GM21576 (cell line): ENCODE measurements around the gene LSM7.

Experiments used
- ATAC-seq: cut with Tn5 transposase; IDR thresholded peaks from one replicate; pipeline ENCODE4 v1.9.1; 2021; ENCODE audit warnings: mild to moderate bottlenecking, moderate library complexity; ENCODE audit not compliant: unreplicated experiment

The LSM7 gene

DNA sequence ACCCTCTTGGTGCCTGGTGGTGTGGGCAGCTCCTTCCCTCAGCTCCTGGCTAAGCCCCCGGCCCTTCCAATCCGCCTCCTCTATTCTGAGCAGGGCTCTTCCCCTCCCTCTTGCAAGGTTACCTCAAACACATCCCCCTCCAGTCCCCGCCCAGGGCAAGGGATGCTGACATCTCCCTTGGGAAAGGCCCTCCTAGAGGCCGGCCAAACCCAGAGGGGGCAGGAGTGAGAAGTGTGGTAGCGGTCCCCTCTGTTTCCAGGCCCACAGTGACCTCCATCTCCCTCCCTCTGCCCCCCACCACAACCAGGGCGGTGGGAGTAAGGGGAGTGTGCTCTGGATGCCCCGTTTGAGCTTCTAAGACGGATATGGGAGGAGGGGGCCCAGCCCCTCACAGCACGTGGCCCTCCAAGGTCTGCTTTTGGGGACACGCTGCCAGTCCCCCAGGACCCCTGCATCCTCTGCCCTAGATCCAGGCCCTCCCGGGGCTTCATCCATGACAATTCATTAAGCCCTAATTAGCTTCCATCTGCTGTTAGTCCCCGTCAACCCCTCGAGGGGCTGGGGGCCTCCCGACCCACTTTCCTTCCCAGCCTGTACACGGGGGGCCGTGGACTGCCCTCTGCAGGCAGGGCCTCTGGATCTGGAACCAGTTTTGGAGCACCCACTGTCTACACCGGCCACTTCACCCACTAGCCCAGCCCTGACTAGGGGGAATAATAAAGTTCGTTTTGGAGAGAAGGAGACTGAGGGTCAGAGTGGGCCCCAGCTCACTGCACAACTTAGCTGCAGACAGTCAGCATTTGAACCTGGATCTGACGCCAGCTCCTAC lies 22.7 kb downstream of the LSM7 start:
- no peak for ATAC-seq

DNA sequence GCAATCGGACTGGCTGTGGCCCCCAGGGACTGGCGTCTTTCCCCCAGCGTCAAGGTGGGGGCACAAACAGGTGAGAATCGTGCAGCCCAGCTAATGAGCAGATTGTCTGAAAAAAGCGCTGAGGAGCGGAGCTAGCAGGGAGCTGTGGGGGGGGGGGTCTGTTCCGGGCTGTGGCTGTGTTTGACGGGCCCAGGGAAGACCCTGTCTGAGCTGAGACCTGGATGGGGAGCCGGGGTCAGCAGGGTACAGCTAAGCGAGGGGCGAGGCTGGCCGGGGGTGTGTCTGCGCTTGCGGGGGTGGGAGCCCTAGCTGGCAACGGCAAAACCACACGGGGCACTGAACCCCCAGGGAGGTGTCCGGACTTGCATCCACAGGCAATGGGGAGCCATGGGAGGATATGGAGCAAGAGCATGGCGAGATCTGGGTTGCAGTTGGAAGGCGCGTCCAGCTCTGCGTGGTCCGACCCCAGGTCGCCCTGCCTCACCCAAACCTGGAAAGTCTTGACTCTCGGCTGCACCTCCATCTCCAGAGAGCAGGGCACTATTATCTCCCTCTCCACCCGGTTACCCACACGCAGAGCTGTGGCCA lies 25.1 kb downstream of the LSM7 start:
- ATAC-seq = no peak

DNA sequence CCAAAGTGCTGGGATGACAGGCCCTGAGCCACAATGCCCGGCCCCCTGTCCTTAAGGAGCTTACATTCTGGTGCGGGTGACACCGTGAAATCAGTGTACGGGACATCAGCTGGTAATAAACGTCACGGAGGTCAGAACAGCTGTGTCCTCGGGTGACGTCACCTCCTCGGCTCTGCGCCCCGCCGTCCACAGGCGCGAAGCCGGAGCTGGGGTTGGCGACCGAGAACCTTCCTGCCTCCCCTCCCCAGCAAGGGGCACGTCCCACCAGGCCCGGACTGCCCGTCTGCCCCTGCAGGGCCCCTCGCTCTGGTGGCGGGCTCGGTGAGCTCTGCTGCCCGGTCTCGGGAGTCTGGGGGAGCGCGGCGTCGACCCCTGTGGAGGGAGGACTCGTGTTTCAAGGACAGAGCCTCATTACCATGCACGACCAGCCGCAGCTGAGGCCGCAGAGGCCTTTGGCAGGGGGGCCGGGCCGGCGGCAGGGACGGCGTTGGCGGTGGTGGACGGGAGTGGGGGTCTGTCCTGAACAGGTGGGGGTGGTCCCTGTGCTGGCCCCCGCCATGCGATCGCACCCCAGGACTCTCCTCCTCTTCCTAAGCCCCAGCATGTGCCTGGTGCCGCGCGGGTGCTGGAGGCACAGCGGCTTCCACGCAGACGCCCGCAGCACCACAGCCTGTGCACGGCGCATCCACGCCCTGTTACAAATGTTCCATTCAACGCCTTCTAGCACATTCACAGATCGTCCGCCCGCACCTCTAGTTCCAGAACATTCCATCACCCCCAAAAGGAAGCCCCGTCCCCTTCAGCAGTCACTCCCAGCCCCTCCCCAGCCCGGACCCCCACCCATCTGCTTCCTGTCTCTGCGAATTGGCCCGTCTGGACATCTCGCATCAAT lies 25.8 kb downstream of the LSM7 start:
- no peak for ATAC-seq

DNA sequence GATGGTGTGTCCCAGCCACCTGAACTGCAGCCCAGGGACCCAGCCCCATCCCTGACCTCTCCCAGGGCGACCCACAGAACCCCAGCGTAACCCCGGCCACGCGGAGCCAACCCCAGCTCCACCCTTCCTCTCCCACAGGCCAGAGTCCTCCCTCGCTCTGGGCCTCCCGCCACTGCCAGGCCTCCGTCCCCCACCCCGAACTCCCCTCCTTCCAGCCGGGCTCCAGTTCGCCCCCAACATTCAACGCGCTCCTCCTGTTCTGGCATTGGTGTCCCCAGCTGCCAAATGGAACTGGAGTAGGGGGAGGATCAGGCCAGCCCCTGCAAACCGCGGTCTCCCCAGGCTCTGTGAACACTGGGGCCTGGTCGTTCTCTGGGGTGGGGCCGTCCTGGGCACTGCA lies 27.9 kb downstream of the LSM7 start:
- ATAC-seq = no peak

DNA sequence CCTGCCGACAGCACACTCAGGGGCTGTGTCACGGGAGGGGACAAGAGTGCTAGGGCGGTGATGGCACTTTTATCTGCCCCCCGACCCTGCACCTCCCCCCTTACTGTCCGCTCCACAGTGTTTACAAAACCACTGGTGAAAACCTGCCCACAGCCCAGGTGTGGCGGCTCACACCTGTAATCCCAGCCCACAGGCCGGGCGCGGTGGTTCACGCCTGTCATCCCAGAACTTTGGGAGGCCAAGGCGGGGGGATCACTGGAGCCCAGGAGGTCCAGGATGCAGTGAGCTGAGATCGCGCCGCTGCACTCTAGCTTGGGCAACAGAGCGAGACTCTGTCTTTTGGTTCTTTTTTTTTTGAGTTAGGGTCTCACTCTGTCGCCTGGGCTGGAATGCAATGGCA lies 32.2 kb downstream of the LSM7 start:
- ATAC-seq = no peak

DNA sequence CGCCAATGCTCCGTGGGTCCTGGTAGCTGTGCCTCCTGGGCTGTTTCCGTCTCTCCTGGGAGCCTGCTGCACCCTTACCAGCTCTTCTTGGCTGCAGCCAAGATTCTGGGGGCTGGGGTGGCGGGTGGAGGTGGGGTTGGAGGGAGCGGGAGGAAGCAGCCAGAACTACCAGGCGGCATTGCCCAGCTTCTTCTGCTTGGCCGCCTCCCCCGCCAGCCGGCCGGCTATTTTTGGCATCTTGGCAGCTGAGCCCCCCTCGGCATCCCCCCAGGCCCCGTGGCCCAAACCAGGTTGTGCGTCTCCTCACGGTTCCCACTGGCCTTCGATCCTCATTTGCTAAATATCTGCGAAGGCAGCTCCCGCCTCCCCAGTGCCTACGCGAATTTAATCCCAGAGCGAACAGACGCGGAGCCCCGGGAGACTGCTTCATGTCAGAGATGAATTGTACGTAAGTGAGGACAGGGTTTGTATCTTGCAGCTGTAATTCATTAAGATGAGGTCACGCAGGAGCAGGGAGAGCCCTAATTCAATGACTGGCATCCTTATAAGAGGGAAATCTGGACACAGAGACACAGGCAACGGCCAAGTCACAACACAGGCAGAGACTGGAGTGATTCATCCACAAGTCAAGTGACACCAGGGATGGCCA lies 33.6 kb downstream of the LSM7 start:
- no peak for ATAC-seq

DNA sequence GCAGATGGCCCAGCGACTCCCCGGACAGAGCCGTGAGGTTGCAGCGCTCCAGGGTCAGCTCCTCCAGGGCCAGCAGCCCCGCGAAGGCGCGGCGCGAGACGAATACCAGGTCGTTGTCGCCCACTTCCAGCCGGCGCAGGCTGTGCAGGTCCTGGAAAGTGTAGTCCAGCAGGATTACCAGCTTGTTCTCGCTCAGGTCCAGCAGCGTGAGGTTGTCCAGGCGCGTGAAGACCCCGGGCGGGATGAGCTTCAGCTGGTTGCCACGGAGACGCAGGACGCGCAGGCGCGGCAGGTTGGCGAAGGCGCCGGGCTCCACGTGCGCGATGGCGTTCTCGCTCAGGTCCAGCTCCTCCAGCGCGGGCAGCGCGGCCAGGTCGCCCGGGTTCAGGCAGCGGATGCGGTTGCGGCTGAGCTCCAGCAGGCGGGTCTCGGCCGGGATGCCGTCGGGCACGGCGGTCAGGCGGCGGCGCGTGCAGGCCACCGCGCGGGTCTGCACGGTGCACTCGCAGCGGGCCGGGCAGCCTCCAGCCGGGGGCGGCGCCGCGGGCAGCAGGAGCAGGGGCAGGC lies 37.1 kb downstream of the LSM7 start:
- no peak for ATAC-seq

DNA sequence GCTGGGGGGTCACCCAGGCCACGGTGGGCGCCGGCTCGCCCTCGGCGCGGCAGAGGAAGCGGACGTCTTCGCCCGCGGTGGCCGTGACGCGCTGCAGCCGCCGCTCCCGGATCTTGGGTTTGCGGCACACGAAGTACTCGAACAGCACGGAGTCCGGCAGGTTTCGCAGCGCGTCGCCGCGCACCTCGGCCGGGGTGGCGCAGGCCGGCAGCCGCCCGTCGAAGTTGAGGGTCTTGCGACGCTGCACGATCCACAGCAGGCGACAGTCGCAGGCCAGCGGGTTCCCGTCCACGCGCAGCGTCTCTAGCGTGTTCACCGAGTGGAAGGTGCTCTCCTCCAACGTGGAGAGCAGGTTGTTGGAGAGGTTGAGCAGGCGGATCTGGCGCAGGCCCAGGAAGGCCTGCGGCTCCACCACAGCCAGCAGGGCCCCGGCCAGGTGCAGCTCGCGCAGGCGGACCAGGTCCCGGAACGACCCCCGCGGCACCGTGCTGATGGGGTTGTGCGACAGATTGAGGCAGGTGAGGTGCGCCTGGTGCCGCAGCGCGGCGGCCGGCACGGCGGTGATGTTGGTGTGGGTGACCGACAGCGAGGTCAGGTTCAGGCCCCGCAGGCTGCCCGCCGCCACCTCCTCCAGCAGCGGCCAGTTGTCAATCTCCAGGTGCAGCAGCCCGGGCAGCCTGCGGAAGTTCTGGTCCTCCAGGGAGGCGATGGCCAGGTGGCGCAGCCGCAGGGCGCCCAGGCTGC lies 37.8 kb downstream of the LSM7 start:
- no peak for ATAC-seq

DNA sequence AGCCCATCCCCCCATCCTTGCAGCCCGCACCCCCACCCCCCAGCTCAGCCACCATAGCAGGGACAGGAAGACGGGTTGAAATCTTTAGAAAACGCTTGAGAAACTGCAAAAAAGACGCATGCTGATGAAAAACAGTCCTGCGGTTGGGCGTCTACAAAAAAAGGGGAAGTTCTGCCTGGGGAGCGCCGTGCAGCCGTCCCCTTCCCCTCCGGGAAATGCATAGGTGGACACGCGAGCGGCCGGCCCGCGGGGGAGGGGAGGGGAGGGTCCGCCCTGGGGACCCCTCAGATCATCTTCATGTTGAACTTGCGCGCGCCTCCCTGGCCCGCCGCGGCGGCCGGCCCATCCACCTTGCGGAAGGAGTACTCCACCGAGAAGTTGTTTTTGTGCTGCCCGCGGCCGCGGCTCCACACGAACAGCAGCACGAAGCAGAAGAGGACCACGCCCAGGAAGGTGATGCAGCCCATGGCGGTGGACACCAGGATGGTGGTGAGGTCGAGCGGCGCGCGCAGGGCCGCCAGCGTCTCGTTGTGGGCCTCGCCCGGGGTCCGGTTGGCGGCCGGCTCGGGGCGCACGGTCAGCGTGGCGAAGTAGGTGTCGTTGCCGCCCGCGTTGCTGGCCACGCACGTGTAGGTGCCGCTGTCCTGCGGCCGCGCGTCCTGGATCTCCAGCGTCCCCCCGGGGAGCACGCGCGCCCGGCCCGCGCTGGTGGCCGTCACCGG lies 38.5 kb downstream of the LSM7 start:
- no peak for ATAC-seq

DNA sequence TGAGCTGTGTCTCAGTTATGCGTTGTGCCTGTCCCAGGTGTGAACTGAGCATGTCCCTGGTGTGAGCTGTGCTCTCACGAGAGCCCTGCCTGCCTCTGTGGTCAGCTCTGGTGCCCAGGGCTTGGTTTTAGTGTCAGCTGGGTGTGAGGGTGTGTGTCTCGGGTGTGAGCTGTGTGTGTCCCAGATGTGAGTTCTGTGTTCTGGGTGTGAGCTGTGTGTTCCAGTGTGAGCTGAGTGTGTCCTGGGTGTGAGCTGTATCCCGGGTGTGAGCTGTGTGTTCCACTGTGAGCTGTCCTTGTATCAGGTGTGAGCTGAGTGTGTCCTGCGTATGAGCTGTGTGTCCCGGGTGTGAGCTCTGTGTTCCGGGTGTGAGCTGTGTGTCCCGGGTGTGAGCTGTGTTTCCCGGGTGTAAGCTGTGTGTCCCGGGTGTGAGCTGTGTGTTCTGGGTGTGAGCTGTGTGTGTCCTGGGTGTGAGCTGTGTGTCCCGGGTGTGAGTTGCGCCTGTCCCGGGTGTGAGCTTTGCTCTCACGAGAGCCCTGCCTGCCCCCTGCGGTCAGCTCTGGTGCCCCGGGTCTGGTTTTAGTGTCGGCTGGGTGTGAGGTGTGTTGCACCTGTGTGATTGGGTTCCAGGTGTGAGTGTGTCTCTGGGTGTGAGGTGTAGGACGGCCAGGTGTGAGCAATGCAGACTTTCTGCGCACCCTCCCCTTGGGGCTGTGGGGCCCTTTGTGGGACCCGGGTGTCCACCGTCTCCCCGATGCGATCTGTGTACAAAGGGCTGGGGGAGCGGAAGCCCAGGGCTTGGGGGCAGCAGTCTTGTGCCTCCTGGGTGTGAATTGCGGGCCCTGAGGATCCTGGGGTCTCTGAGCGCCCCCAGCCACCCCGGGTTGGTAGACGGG lies 39.3 kb downstream of the LSM7 start:
- no peak for ATAC-seq

DNA sequence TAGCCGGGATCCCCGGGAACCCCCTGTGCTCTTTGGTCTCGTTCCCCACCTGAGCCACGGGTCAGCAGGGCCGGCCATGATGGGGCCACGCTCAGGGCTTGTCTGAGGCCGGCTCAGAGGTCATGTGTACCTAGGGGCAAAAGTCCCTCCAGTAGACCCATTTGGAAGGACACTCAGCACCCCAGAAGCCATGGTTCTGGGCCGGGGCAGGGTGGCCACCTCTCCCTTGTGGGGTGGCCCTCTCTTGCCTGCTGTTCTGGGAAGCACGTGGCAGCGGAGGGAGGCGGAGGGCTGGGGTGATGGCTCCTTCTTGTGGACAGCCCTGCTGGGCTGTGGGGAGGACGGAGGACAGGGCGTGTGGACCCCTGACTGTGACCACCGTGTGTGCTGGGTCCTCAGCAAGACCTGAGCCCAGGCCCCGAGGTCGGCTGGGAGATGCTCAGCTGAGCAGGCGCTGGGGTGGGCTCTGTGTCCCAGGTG lies 40.0 kb downstream of the LSM7 start:
- ATAC-seq = no peak

DNA sequence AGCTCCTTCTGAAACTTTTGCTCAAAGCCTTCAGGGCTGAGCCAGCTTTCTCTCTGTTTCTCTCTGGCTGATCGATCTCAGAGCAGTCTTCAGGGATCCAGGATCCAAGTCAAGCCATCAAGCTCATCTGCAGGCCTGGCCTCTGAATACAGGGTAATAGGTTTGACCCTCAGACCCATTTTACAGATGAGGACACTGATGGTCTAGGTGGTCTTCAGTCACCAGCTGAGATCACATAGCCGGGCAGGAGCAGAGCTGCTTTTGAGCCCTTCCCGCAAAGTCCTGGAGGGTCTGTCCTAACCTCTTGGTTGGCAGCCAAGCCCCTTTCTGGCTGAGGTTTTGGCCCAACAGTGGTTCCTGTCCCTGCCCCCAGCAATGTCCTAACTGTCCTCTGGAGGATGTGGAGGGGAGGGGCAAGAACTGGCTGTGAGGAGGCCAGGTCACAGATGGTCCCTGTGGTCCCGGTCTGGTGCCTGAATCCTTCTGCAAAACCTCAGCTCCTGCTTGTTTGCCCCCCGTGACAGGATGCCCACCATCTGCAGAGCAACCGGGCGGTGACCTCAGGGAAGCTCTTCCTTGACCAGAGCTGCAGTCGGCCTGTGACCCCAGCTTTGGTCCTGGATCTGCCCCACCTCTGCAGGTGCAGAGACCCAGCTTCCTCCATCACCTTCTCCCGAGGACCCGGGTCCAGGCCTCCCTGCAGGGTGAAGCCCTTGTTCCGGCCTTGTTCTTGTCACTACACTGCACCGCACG lies 40.6 kb downstream of the LSM7 start:
- no peak for ATAC-seq

DNA sequence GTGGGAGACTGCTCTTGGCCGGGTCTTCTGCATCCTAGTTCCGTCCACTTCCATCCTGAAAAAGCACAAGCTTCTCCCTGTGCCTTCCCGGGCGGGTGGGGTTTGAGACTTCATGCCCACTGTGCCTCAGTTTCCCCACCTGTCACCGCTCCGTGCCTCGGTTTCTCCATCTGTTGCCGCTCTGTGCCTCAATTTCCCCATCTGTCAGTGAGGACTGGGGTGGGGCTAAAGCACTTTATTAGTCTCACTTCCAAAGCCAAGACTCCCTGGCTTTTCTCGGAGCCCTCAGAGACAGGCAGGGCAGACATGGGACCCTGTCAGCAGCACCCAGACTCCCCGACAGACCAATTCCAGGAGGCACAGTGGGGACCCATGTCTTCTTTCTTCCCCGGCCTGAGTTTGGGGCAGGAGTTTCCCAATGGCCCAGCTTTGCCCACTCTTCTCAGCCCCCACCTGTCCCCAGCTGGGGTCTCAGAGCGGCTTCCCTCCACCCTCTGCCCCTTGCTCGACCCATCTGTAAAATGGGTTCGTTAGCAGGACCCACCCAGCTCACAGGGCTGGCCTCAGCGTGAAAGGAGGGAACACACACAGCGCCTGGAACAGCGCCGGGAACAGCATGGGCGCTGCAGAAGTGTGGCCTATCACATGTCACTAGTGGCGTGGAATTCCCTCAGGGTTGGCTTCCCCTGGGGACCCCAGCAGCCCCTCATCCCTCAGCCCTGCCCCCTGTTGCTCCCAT lies 41.8 kb downstream of the LSM7 start:
- ATAC-seq = no peak

DNA sequence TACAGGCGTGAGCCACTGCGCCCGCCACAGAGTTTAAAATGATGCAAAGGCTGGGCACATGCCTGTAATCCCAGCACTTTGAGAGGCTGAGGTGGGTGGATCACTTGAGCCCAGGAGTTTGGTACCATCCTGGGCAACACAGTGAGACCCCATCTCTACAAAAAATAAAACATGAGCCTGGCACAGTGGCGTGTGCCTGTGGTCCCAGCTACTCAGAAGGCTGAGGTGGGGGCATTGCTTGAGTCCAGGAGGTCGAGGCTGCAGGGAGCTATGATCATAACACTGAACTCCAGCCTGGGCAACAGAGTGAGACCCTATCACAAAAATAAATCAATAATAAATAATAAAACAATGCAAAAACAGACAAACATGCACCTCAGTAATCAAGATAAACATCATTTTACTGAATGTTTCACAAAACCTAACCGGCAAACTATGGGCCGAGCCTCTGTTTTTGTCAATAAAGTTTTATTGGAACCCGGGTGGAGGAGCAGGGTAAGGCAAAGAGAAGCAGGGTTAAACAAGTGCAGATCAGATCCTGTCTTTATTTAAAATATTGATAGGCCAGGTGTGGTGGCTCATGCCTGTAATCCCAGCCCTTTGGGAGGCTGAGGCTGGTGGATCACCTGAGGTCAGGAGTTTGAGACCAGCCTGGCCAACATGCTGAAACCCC lies 44.4 kb downstream of the LSM7 start:
- no peak for ATAC-seq

DNA sequence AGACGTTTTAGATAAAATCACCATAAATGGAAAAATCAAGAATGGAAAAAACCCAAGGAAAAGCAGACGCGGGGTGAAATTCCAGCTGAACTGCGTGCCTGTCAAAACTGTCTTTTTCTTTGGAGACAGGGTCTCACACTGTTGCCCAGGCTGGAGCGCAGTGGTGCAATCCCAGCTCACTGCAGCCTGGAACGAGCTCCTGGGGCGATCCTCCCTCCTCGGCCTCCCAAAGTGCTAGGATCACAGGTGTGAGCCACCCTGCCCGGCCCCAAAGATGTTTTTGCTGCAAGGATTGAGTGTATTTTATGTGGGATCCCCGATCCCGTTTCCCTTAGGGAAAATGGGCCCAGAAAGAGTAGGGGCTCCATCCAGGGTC lies 45.5 kb downstream of the LSM7 start:
- ATAC-seq = no peak

DNA sequence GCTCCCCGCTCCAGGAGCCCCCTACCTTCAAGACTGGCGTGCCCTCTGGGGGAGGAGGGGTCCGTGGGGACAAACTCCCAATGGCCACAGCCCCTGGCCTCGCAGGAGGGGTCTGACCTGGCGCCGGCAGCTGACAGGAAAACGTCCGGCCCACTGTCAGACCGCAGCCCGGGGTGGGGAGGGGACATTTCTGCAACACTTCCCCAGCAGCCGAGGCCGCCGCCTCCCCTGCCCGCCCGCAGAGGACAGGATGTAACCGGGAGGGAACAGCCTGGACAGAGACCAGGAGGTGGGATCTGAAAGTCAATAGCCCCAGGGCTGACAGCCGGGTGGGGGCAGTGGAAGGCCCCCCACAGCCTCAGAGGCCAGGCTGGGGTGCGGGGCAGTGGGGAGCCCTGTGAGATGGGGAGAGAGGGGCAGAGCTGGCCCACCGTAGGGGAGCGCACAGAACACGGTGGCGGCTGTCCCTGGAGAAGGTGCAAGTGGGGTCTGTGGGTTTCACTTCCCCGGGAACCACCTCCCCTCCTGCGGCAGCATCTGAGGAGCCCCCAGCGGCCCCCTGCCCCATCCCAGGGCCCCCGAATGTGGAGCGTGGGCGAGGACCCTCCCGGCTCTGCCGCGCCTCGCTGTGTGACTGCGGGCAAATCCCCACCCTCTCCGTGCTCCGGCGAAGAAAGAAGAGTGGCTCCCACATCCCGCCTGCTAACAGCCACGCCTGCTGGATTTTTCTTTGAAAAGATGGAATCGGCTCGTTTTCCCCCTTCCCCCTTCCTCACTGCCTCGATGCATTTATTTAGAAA lies 46.1 kb downstream of the LSM7 start, which contains the start of gene PEAK3:
Gene PEAK3, minus strand, starts transcription at position 114 of the 800 bp plus-strand sequence. CDS start 1,244 bp downstream, outside the sequence.
- ATAC-seq = no peak
